Glutamatergic neuron (in vitro differentiated cells): ENCODE measurements around the gene NRCAM. TPM values are rescaled to one million over a fixed set of nuclear protein-coding genes. Genes with fewer than 3 reads are reported as not detected.

Experiments
- DNase-seq: peaks from one replicate; pipeline ENCODE4 v3.0.0; 2022
- H3K27ac Mint-ChIP-seq: one replicate; pipeline ENCODE4 v1.8.0; 2020; ENCODE audit warnings: mild to moderate bottlenecking, mixed read lengths, inconsistent platforms; ENCODE audit not compliant: unreplicated experiment
- H3K27me3 Mint-ChIP-seq: one replicate; pipeline ENCODE4 v1.8.0; 2020; ENCODE audit warnings: mild to moderate bottlenecking, moderate library complexity, mixed read lengths, inconsistent platforms; ENCODE audit not compliant: unreplicated experiment
- H3K36me3 Mint-ChIP-seq: one replicate; pipeline ENCODE4 v1.8.0; 2020; ENCODE audit warnings: mild to moderate bottlenecking, mixed read lengths, inconsistent platforms; ENCODE audit not compliant: unreplicated experiment
- H3K4me1 Mint-ChIP-seq: one replicate; pipeline ENCODE4 v1.8.0; 2020; ENCODE audit warnings: mild to moderate bottlenecking, low read depth, mixed read lengths, inconsistent platforms; ENCODE audit not compliant: unreplicated experiment
- H3K4me3 Mint-ChIP-seq: one replicate; pipeline ENCODE4 v1.8.0; 2020; ENCODE audit warnings: mild to moderate bottlenecking, mixed read lengths, inconsistent platforms; ENCODE audit not compliant: unreplicated experiment
- H3K9me3 Mint-ChIP-seq: one replicate; pipeline ENCODE4 v1.8.0; 2020; ENCODE audit warnings: mild to moderate bottlenecking, moderate library complexity, mixed read lengths, inconsistent platforms; ENCODE audit not compliant: unreplicated experiment
- CTCF ChIP-seq: fragments of 200-600 bp; sonication (generic); IDR thresholded peaks from one replicate; pipeline ENCODE4 v1.5.0; 2021; ENCODE audit not compliant: partially characterized antibody, unreplicated experiment
- total RNA-seq: library from RNA; stranded (reverse); fragmentation: NEBNext Ultra II Directional; extraction: Animal tissue kit (Norgen Biotek cat#: 25700); gene quantifications from one replicate; pipeline ENCODE4 v1.2.1, GENCODE V29; 2021; ENCODE audit not compliant: unreplicated experiment

Gene NRCAM
- total RNA-seq, 1 donor from 2014 or later, result 120 TPM

GRCh38 chr7:108181073-108181985 is 274.9 kb downstream of the NRCAM start:
- peaks cover 18% of the 10 kb centered on the region for H3K4me1 Mint-ChIP-seq
- no peak overlapping the region for H3K4me3 Mint-ChIP-seq
- H3K27ac Mint-ChIP-seq, result no peak overlapping the region
- peaks cover 5% of the 10 kb centered on the region for H3K27me3 Mint-ChIP-seq
- peaks cover 9% of the 10 kb centered on the region for H3K36me3 Mint-ChIP-seq
- peaks cover 1% of the 10 kb centered on the region for H3K9me3 Mint-ChIP-seq
- no peak for DNase-seq
- peak; percentile 92 for TF ChIP-seq CTCF

- no peak for DNase-seq
Observed at GRCh38 chr7:108178398-108178797, 277.8 kb downstream of the NRCAM start.

GRCh38 chr7:108171164-108171563 is 285.1 kb downstream of the NRCAM start:
- no peak for DNase-seq
- H3K27me3 Mint-ChIP-seq, result no peaks in the 10 kb centered on the region
- TF ChIP-seq CTCF, result no peak
- no peak overlapping the region for H3K4me3 Mint-ChIP-seq
- H3K4me1 Mint-ChIP-seq, result no peaks in the 10 kb centered on the region
- no peaks in the 10 kb centered on the region for H3K36me3 Mint-ChIP-seq
- H3K27ac Mint-ChIP-seq, result no peak overlapping the region
- no peaks in the 10 kb centered on the region for H3K9me3 Mint-ChIP-seq

More at GRCh38 chr7:108178398-108178797, 277.8 kb downstream of the NRCAM start:
- H3K4me3 Mint-ChIP-seq, result no peak overlapping the region
- no peak for TF ChIP-seq CTCF
- H3K27me3 Mint-ChIP-seq, result peaks cover 2% of the 10 kb centered on the region
- no peak overlapping the region for H3K27ac Mint-ChIP-seq
- peaks cover 1% of the 10 kb centered on the region for H3K9me3 Mint-ChIP-seq
- H3K4me1 Mint-ChIP-seq, result peaks cover 18% of the 10 kb centered on the region
- peaks cover 9% of the 10 kb centered on the region for H3K36me3 Mint-ChIP-seq

GRCh38 chr7:108170251-108170650 is 286.0 kb downstream of the NRCAM start:
- Mint-ChIP-seq H3K9me3 (no peaks in the 10 kb centered on the region), H3K36me3 (no peaks in the 10 kb centered on the region)

More at GRCh38 chr7:108170251-108170650, 286.0 kb downstream of the NRCAM start:
- Mint-ChIP-seq H3K4me1 (no peaks in the 10 kb centered on the region), H3K27ac (no peak overlapping the region), H3K27me3 (no peaks in the 10 kb centered on the region), H3K4me3 (no peak overlapping the region)
- no peak for DNase-seq
- no peak for TF ChIP-seq CTCF
